ENCODE data around the gene KITLG. TPM values are rescaled to one million over a fixed set of nuclear protein-coding genes. Genes with fewer than 3 reads are reported as not detected.
A peak's percentile ranks its signal among the peaks of the same experiment; 100 is the strongest.

KITLG gene
- total RNA-seq, 1 donor, result 110 TPM

DNA sequence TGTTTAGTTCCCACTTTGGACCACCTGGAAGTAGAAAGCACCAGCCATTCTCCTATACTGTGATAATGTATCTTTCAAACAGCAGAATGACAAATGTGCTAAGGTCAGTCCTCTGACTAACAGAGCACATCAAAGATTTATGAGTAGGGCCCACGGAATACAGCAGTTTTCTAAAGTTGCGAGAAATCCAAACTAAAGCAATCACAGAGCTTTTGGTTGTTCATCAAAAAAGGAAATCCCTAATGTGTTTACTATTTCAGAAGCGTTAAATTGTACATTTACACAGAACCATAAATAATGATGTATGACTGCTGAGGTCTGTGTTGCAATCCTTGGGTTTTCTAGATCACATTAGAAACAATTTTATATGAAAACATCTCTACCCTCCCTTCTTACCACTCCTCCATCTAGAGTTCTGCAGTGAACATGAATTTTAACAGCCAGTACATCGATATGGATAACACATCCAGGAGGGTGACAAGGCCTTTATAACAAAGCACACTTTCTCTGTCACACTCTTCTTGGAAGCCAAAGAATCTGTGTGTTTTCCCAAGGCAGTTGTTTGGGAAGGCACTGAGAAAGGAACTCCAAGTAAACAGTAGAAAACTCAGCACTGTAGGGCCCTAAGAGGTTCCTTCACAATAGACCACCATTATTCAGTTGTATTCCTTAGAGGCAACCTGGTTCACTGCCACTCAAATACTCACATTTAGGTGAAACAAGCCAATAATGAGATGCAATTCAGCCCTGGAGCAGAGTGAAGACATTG is 7.3 kb downstream of the KITLG start:
- DNase-seq (ENCODE audit: low read depth), result no peak
- no peak overlapping the region for H3K4me3 ChIP-seq (ENCODE audit: low read depth, low read length)
- TF ChIP-seq, protein P1, sequence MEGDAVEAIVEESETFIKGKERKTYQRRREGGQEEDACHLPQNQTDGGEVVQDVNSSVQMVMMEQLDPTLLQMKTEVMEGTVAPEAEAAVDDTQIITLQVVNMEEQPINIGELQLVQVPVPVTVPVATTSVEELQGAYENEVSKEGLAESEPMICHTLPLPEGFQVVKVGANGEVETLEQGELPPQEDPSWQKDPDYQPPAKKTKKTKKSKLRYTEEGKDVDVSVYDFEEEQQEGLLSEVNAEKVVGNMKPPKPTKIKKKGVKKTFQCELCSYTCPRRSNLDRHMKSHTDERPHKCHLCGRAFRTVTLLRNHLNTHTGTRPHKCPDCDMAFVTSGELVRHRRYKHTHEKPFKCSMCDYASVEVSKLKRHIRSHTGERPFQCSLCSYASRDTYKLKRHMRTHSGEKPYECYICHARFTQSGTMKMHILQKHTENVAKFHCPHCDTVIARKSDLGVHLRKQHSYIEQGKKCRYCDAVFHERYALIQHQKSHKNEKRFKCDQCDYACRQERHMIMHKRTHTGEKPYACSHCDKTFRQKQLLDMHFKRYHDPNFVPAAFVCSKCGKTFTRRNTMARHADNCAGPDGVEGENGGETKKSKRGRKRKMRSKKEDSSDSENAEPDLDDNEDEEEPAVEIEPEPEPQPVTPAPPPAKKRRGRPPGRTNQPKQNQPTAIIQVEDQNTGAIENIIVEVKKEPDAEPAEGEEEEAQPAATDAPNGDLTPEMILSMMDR (IDR thresholded peaks at IDR 0.05; ENCODE audit: insufficient read depth, low read length), result no peak

DNA sequence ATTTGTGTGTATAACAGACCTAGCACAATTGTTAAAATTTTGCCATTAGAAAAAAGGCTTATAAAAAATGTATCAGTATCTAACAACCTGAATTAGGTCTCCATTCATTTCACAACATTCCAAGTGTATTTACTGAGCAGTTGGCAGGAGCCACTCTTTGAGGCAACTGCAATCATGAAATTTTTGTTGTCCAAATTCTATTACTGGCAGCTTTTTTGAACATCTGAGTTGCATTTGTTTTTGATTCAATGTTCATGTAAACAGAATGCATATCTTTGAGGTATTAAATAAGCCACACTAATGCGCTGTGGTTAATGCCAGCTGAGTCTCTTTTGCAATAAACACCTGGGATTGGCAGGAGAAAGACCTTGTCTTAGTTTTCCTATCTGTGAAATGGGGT is 8.7 kb downstream of the KITLG start:
- H3K4me3 ChIP-seq (ENCODE audit: low read depth, low read length), result no peak overlapping the region
- TF ChIP-seq, protein P1 (IDR thresholded peaks at IDR 0.05; ENCODE audit: insufficient read depth, low read length), result no peak
- no peak for DNase-seq (ENCODE audit: low read depth)

DNA sequence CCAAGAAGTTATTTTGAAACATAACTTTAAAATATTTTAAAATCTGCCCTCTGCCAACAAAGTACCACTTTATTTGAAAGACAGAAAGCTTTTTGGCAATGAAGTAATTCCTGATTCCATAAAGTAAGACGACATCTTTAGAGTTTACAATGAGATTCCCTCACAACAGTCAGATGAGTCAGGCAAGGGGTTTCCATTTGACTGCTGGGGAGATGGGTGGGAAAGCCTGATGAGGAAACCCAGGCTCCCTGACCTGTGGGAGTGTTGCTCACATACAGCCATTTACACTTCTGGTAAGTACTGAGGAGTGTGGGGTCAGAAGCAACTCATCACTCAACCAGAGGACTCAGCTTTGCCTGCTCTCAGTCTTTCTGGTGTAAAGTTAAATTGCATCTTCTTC is 10.2 kb downstream of the KITLG start:
- DNase-seq (ENCODE audit: low read depth), result no peak
- H3K4me3 ChIP-seq (ENCODE audit: low read depth, low read length), result no peak overlapping the region
- TF ChIP-seq, protein P1 (IDR thresholded peaks at IDR 0.05; ENCODE audit: insufficient read depth, low read length), result no peak

DNA sequence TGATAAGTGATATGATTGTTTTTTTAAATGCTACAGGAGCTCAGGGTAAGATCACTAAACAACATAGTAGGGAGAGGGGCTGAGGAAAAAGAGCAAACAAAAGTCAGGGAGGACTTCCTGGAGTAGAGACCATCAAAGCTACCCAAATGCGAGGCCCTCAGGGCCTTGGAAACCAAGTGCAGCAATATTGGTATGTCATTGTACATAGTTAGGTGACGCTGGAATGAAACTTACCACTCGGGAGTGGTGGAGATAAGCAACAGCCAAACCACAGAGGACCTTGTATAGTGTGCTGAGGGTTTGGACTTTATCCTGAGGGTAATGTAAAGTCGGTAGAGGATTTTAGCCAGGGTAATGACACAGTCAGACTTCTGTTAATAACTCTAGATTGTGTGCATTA is 13.8 kb downstream of the KITLG start:
- no peak overlapping the region for H3K4me3 ChIP-seq (ENCODE audit: low read depth, low read length)
- DNase-seq (ENCODE audit: low read depth), result peak; percentile 54
- TF ChIP-seq, protein P1 (IDR thresholded peaks at IDR 0.05; ENCODE audit: insufficient read depth, low read length), result no peak

DNA sequence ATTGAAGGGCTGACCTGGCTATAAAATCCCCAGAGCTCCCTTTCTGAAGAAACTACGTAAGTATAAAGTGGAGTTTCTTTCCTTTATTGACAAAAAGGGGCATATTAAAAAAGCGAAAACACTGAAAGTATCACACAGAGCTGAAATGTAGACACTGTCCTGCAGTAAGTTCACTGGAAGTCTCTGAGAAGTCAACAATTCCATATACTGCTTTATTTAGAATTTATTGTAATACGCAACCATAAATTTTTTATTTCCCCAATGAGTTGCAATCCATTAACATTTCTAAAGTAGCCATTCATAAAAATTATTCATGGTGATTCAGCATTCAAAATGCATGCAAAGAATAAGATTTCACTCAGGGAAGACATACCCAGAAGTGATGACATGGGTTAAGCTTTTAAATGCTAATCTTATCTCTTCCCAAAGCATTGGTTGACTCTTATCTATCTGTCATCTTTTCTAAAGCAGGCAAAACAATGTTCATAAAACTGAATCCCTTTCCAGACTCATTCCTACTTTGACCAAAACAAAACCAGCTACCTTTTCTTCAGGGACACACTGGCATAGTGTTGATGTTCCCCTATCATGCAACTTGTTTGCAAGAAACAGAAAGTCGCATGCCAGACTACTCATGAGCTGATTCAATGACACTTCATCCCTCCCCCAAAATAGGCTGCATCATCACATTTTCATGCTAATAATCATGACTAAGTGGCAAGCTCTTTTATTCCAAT is 17.3 kb downstream of the KITLG start:
- TF ChIP-seq, protein P1 (IDR thresholded peaks at IDR 0.05; ENCODE audit: insufficient read depth, low read length), result no peak
- no peak overlapping the region for H3K4me3 ChIP-seq (ENCODE audit: low read depth, low read length)
- DNase-seq (ENCODE audit: low read depth), result peak; percentile 84

DNA sequence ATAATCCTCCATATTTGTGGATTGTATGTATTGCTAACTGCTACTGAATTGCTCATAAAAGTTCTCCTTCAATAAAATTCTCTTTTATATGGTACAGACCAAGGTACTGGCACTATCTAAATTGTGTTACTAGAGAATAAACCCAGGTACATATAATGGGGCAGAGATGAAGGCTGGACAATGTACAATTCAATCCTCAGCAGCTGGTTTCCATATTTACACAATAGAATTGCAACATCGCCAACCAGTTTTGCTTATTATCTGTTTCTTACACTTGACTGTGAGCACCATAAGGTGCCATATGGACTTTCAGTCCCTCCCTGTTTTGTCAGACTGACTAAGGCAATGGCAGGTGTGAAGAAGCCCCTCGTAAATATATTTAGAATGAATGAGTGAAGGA is 18.1 kb downstream of the KITLG start:
- no peak for DNase-seq (ENCODE audit: low read depth)
- H3K4me3 ChIP-seq (ENCODE audit: low read depth, low read length), result no peak overlapping the region
- TF ChIP-seq, protein P1 (IDR thresholded peaks at IDR 0.05; ENCODE audit: insufficient read depth, low read length), result no peak

Data from fibroblast of the aortic adventitia (primary cell).